GM23248 (cell line): ENCODE results near the gene BMPR1B. TPM values are rescaled to one million over a fixed set of nuclear protein-coding genes. Genes with fewer than 3 reads are reported as not detected.

ENCODE experiments used
- DNase-seq: peaks from one replicate; pipeline ENCODE4 v3.0.0-alpha.2; 2015
- H2AFZ ChIP-seq: fragments of 200-600 bp; sonication (generic); 2 replicates; pipeline ENCODE4 v1.6.1; 2016; ENCODE audit warnings: antibody characterized with exemption
- H3F3A ChIP-seq: fragments of 200-600 bp; sonication (generic); 2 replicates; pipeline ENCODE4 v1.6.1; 2016; ENCODE audit warnings: mild to moderate bottlenecking, antibody characterized with exemption, mixed run types; ENCODE audit not compliant: insufficient read depth
- H3K27ac ChIP-seq: fragments of 200-600 bp; sonication (generic); 2 replicates; pipeline ENCODE4 v1.5.1; 2016; ENCODE audit warnings: mild to moderate bottlenecking
- H3K27me3 ChIP-seq: fragments of 200-600 bp; sonication (generic); replicated peaks from 2 replicates; pipeline ENCODE4 v1.6.1; 2016; ENCODE audit warnings: mild to moderate bottlenecking; ENCODE audit not compliant: insufficient read depth
- H3K36me3 ChIP-seq: fragments of 200-600 bp; sonication (generic); 2 replicates; pipeline ENCODE4 v1.6.1; 2016; ENCODE audit warnings: low read depth, mild to moderate bottlenecking
- H3K4me1 ChIP-seq: fragments of 200-600 bp; sonication (generic); 2 replicates; pipeline ENCODE4 v1.6.1; 2016; ENCODE audit warnings: mild to moderate bottlenecking; ENCODE audit not compliant: insufficient read depth
- H3K4me2 ChIP-seq: fragments of 200-600 bp; sonication (generic); one replicate; pipeline ENCODE4 v1.6.1; 2016; ENCODE audit warnings: mild to moderate bottlenecking; ENCODE audit not compliant: unreplicated experiment
- H3K4me3 ChIP-seq: fragments of 200-600 bp; sonication (generic); 2 replicates; pipeline ENCODE4 v1.5.1; 2016; ENCODE audit warnings: mild to moderate bottlenecking
- H3K79me2 ChIP-seq: fragments of 200-600 bp; sonication (generic); 2 replicates; pipeline ENCODE4 v1.6.1; 2016; ENCODE audit warnings: mild to moderate bottlenecking; ENCODE audit not compliant: insufficient read depth
- H3K9ac ChIP-seq: fragments of 200-600 bp; sonication (generic); 2 replicates; pipeline ENCODE4 v1.6.1; 2016; ENCODE audit warnings: mild to moderate bottlenecking
- H3K9me2 ChIP-seq: fragments of 200-600 bp; sonication (generic); 2 replicates; pipeline ENCODE4 v1.6.1; 2016; ENCODE audit warnings: mixed run types, mild to moderate bottlenecking, moderate library complexity; ENCODE audit not compliant: insufficient read depth
- H3K9me3 ChIP-seq: fragments of 200-600 bp; sonication (generic); one replicate; pipeline ENCODE4 v1.6.1; 2017; ENCODE audit warnings: low read depth
- H4K20me1 ChIP-seq: fragments of 200-600 bp; sonication (generic); 2 replicates; pipeline ENCODE4 v1.6.0; 2016; ENCODE audit not compliant: insufficient read depth
- EZH2 ChIP-seq: fragments of 200-600 bp; sonication (generic); IDR thresholded peaks from 2 replicates; pipeline ENCODE4 v1.6.1; 2018; ENCODE audit warnings: antibody characterized with exemption, mild to moderate bottlenecking; ENCODE audit not compliant: insufficient read depth, poor library complexity, severe bottlenecking
- EZH2phosphoT487 ChIP-seq: fragments of 200-600 bp; sonication (generic); IDR thresholded peaks from 2 replicates; pipeline ENCODE4 v1.6.1; 2018; ENCODE audit warnings: antibody characterized with exemption, moderate library complexity, mild to moderate bottlenecking, low read depth; ENCODE audit not compliant: insufficient read depth
- WGBS, 2 experiments: methylation state at CpG; one replicate each; pipeline ENCODE4 v1.1.6; 2015 to 2017; ENCODE audit warnings: low lambda C conversion rate in 2 of 2, low coverage in 1 of 2; ENCODE audit errors: missing lambda C conversion rate in 2 of 2; 5-methylcytosine and 5-hydroxymethylcytosine counted together
- in situ Hi-C: fragments of 300-500 bp; cut with MboI; formaldehyde crosslinking; loops from 2 replicates; pipeline ENCODE4 v1.15.0; 2020
- polyA plus RNA-seq: library from polyadenylated mRNA; unstranded; fragments of >200 nt; fragmentation: Nextera tagmentation; extraction: Ambion mirVana; gene quantifications from 2 replicates; pipeline ENCODE4 v1.2.1, GENCODE V29; 2016
- total RNA-seq: library from RNA; depleted of rRNA; stranded (reverse); fragments of >200 nt; shearing (Covaris generic); gene quantifications from 2 replicates; pipeline ENCODE4 v1.2.3, GENCODE V29; 2014

Gene BMPR1B
- total and polyA plus RNA-seq, 2 experiments from 2014 or later: 0.60 to 0.76 TPM

DNA sequence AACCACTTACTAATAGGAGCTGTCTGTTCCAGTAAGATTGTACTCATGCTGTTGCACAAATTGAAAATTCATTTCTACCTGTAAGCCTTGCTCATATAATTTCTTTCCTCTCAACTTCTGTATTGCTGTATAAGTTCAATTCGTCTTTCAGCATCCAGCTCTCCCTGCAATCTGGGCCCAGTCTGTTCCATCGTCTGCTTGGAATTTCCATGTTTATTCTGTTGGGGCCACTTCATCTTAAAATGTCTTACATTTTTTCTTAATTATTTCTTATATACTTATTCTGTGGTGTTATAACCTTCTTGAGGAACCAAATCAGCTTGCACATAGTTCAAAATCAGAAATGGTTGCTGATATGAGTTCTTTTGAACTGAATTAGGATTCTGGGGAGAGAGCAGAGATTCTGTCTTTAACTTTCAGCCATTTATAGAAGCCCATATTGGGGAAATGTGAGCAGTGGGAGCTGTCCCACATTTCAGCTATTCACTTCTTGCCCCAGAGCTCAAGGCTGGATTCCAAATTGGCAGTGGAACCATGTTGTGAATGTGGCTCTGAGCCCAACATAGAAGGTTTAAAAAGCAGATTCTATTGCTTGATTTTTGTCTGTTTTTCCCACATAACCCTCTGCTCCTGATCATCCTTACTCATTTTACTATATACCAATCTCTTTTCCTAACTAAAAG lies 291.9 kb downstream of the BMPR1B start:
- Histone ChIP-seq H3K4me2 (no peak overlapping the region), H3K4me3 (no peak overlapping the region), H4K20me1 (no peaks in the 10 kb centered on the region), H3K27me3 (no peaks in the 10 kb centered on the region), H3K9me3 (no peaks in the 10 kb centered on the region), H3K79me2 (no peaks in the 10 kb centered on the region), H3K4me1 (no peaks in the 10 kb centered on the region), H3F3A (no peaks in the 10 kb centered on the region), H2AFZ (no peak overlapping the region), H3K9me2 (0 out of 2 replicates have a peak, but pooled peaks cover 4% of the 10 kb centered on the region), H3K9ac (no peak overlapping the region), H3K27ac (no peak overlapping the region), H3K36me3 (no peaks in the 10 kb centered on the region)
- in situ Hi-C loops: no loop called here
- WGBS, 2 experiments: 39 to 63% methylated on average over 2 of the region's 2 CpGs
- no peak for DNase-seq
- TF ChIP-seq EZH2phosphoT487 (no peak), EZH2 (no peak)

DNA sequence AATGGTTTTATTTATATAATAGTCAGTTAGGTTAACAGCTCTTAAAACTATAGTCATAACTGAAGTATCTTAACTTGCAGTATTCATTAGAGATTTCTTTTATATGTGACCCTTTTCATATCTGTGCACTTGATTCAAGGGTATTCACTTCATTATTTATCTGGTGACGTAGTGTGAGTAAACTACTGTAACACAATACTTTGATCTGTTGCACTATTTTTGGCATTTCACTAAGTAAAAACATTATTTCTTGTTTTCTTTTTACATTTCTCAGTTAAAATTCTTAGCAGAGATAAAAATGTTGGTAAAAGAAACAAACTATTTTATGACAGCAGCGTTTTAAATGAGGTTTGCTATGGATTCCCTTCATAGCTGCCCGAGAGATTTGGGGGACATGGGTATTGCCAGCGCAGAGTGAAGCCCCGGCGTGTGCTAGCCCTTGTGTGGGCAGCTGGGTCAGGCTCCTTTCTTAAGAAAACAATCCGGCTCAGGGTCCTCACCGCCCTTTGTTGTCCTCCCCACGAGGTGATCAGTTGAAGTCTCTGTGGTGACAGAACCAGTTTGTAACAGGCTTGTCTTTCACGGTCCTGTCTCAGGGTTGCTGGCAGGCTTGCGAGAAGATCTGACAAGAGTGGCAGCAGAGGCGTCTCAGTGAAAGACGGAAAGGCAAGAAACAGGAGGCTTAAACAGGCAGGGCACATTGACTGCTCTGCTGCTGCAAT lies 293.4 kb downstream of the BMPR1B start:
- Histone ChIP-seq H3K9ac (no peak overlapping the region), H2AFZ (no peak overlapping the region), H3K9me3 (no peaks in the 10 kb centered on the region), H3K27me3 (no peaks in the 10 kb centered on the region), H3K36me3 (no peaks in the 10 kb centered on the region), H3K4me3 (no peak overlapping the region), H3K27ac (no peak overlapping the region), H3F3A (no peaks in the 10 kb centered on the region), H3K9me2 (0 out of 2 replicates have a peak, but pooled peaks cover 4% of the 10 kb centered on the region), H3K4me2 (no peak overlapping the region), H3K4me1 (no peaks in the 10 kb centered on the region), H3K79me2 (no peaks in the 10 kb centered on the region), H4K20me1 (no peaks in the 10 kb centered on the region)
- WGBS, 2 experiments: 74 to 78% methylated on average over 13 of the region's 13 CpGs
- TF ChIP-seq EZH2phosphoT487 (no peak), EZH2 (no peak)
- in situ Hi-C loops: no loop called here
- DNase-seq: no peak

DNA sequence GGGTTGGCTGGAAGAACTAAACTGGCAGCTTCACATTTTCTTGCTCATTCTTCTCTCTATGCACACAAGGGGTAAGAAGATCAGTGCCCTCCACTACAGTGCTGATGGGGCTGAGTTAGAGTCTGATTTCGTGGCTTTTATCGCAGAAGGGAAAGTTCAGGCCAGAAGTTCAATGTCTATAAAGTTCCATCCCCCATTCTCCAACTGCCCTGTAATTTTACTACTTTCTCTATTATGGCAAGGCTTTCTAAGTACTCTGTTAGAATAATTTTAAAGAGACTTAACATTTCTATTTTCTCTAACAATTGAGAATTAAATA lies 293.9 kb downstream of the BMPR1B start:
- Histone ChIP-seq H3K9me2 (0 out of 2 replicates have a peak, but pooled peaks cover 4% of the 10 kb centered on the region), H3K4me2 (no peak overlapping the region), H3K79me2 (no peaks in the 10 kb centered on the region), H3K4me1 (no peaks in the 10 kb centered on the region), H3K4me3 (no peak overlapping the region), H3K9ac (no peak overlapping the region), H3F3A (no peaks in the 10 kb centered on the region), H3K36me3 (no peaks in the 10 kb centered on the region), H3K27me3 (no peaks in the 10 kb centered on the region), H3K9me3 (no peaks in the 10 kb centered on the region), H2AFZ (no peak overlapping the region), H3K27ac (no peak overlapping the region), H4K20me1 (no peaks in the 10 kb centered on the region)
- in situ Hi-C loops: no loop called here
- no peak for DNase-seq
- 79 to 82% methylated on average over 2 of the region's 2 CpGs for WGBS, 2 experiments
- no peak for TF ChIP-seq EZH2
- no peak for TF ChIP-seq EZH2phosphoT487

DNA sequence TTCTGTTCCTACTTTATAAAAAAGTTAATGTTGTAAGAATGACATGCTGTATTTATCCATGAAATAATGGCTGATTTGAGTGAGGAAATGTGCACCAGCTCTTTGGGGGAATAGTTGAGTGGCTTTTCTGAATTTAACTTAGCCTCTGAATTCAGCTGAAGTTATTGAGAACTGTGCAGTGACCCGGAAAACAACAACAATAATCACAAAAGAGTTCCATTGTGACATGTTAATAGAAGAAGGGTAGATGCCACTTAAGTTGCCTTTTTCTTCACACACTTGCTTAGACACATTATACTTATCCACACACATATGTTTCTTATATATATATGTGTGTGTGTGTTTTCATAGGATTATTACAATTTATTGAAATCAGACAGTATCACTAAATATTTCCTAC lies 301.2 kb downstream of the BMPR1B start:
- TF ChIP-seq EZH2phosphoT487 (no peak), EZH2 (no peak)
- Histone ChIP-seq H3K27ac (no peak overlapping the region), H3K9ac (no peak overlapping the region), H3K4me3 (no peak overlapping the region), H3K79me2 (no peaks in the 10 kb centered on the region), H3K9me2 (0 out of 2 replicates have a peak, but pooled peaks cover 3% of the 10 kb centered on the region), H3K9me3 (no peaks in the 10 kb centered on the region), H4K20me1 (no peaks in the 10 kb centered on the region), H3K27me3 (no peaks in the 10 kb centered on the region), H2AFZ (no peak overlapping the region), H3K4me1 (no peaks in the 10 kb centered on the region), H3K4me2 (no peak overlapping the region), H3F3A (no peaks in the 10 kb centered on the region), H3K36me3 (no peaks in the 10 kb centered on the region)
- DNase-seq: no peak
- in situ Hi-C loops: no loop called here
- WGBS, 2 experiments: 91 to 98% methylated on average over 1 of the region's 1 CpG
